Activated T-cell treated with anti-CD3 and anti-CD28 coated beads, Interleukin-2, amount 50 U/mL, for 4 hours (primary cell): ENCODE measurements around the gene TMEM88. TPM values are rescaled to one million over a fixed set of nuclear protein-coding genes. Genes with fewer than 3 reads are reported as not detected.
"Not testable (repeated sequence)": the region's sequence is repeated elsewhere in the genome, so short reads cannot be mapped to it uniquely, and the experiment has no call there.

ENCODE experiments used
- ATAC-seq, 2 donors: fragments of 200-7000 bp; cut with Tn5 transposase; one replicate each; pipeline ENCODE4 v1.10.0; 2021
- DNase-seq: peaks from one replicate; pipeline ENCODE4 v3.0.0-alpha.2; 2020
- H3K27me3 Mint-ChIP-seq: one replicate; pipeline ENCODE4 v1.8.0; 2021; ENCODE audit warnings: low read depth, mixed read lengths
- H3K36me3 Mint-ChIP-seq: one replicate; pipeline ENCODE4 v1.8.0; 2022; ENCODE audit warnings: mixed read lengths; ENCODE audit not compliant: insufficient read depth
- H3K4me1 Mint-ChIP-seq: one replicate; pipeline ENCODE4 v1.8.0; 2021; ENCODE audit warnings: low read depth, mixed read lengths
- H3K4me3 Mint-ChIP-seq: one replicate; pipeline ENCODE4 v1.8.0; 2021; ENCODE audit warnings: mild to moderate bottlenecking, moderate library complexity, mixed read lengths
- H3K9me3 Mint-ChIP-seq: one replicate; pipeline ENCODE4 v1.8.0; 2021; ENCODE audit warnings: mixed read lengths
- total RNA-seq, 3 donors: library from RNA; stranded (reverse); gene quantifications; one replicate each; pipeline ENCODE4 v1.2.1, GENCODE V29; 2021

The TMEM88 gene
- total RNA-seq, result 10 to 100 TPM in 1 of 3 donors, 1 to 10 TPM in 2; 8.9 to 11.1 (median 9.9) TPM

- ATAC-seq, result no peak
- no peaks in the 10 kb centered on the region for H3K27me3 Mint-ChIP-seq
- no peaks in the 10 kb centered on the region for H3K9me3 Mint-ChIP-seq
- peak within 1 kb of the TSS; percentile 37 for H3K4me3 Mint-ChIP-seq
- peaks cover 36% of the 10 kb centered on the region for H3K4me1 Mint-ChIP-seq
- peak; percentile 43 for DNase-seq
- peaks cover 38% of the 10 kb centered on the region for H3K36me3 Mint-ChIP-seq
These were observed at the start of gene TMEM88 for GRCh38 chr17:7854851-7855659. Gene TMEM88, plus strand, starts transcription at chr17:7855066. Its CDS starts 9 bp downstream, at chr17:7855075.

- Mint-ChIP-seq H3K4me1 (no peaks in the 10 kb centered on the region), H3K27me3 (peaks cover 37% of the 10 kb centered on the region), H3K9me3 (no peaks in the 10 kb centered on the region), H3K36me3 (no peaks in the 10 kb centered on the region), H3K4me3 (no peak overlapping the region)
- no peak for ATAC-seq
- no peak for DNase-seq
These were observed 48.3 kb upstream of the TMEM88 start for GRCh38 chr17:7806587-7806986.

- ATAC-seq, result no peak
- no peaks in the 10 kb centered on the region for H3K36me3 Mint-ChIP-seq
- no peak for DNase-seq
- no peaks in the 10 kb centered on the region for H3K4me1 Mint-ChIP-seq
- no peaks in the 10 kb centered on the region for H3K9me3 Mint-ChIP-seq
- peaks cover 37% of the 10 kb centered on the region for H3K27me3 Mint-ChIP-seq
- no peak overlapping the region for H3K4me3 Mint-ChIP-seq
These were observed 47.7 kb upstream of the TMEM88 start for GRCh38 chr17:7807206-7807605.

GRCh38 chr17:7809086-7809790 lies 45.6 kb upstream of the TMEM88 start:
- DNase-seq (no peak), ATAC-seq (no peak)
- Mint-ChIP-seq H3K4me3 (no peak overlapping the region), H3K9me3 (no peaks in the 10 kb centered on the region), H3K27me3 (peaks cover 24% of the 10 kb centered on the region), H3K36me3 (no peaks in the 10 kb centered on the region), H3K4me1 (no peaks in the 10 kb centered on the region)

GRCh38 chr17:7809791-7810343 lies 45.0 kb upstream of the TMEM88 start:
- ATAC-seq, H3K9me3 Mint-ChIP-seq: not testable (repeated sequence)

GRCh38 chr17:7811251-7811650 lies 43.6 kb upstream of the TMEM88 start:
- ATAC-seq (no peak), DNase-seq (no peak)
- H3K9me3 Mint-ChIP-seq, result no peaks in the 10 kb centered on the region

More at GRCh38 chr17:7809791-7810343, 45.0 kb upstream of the TMEM88 start:
- H3K36me3 Mint-ChIP-seq, H3K4me3 Mint-ChIP-seq, DNase-seq, H3K4me1 Mint-ChIP-seq: not testable (repeated sequence)
- peaks cover 26% of the 10 kb centered on the region for H3K27me3 Mint-ChIP-seq

GRCh38 chr17:7814969-7815368 lies 39.9 kb upstream of the TMEM88 start:
- Mint-ChIP-seq H3K4me3 (no peak overlapping the region), H3K27me3 (peaks cover 2% of the 10 kb centered on the region), H3K36me3 (no peaks in the 10 kb centered on the region), H3K4me1 (no peaks in the 10 kb centered on the region), H3K9me3 (no peaks in the 10 kb centered on the region)
- no peak for DNase-seq
- ATAC-seq, result no peak

More at GRCh38 chr17:7811251-7811650, 43.6 kb upstream of the TMEM88 start:
- no peaks in the 10 kb centered on the region for H3K36me3 Mint-ChIP-seq
- peaks cover 22% of the 10 kb centered on the region for H3K27me3 Mint-ChIP-seq
- H3K4me3 Mint-ChIP-seq, result no peak overlapping the region
- no peaks in the 10 kb centered on the region for H3K4me1 Mint-ChIP-seq

- no peaks in the 10 kb centered on the region for H3K9me3 Mint-ChIP-seq
- no peaks in the 10 kb centered on the region for H3K4me1 Mint-ChIP-seq
- DNase-seq (no peak), ATAC-seq (no peak)
- no peaks in the 10 kb centered on the region for H3K36me3 Mint-ChIP-seq
- H3K27me3 Mint-ChIP-seq, result peaks cover 2% of the 10 kb centered on the region
- H3K4me3 Mint-ChIP-seq, result no peak overlapping the region
These were observed 37.8 kb upstream of the TMEM88 start for GRCh38 chr17:7816926-7817642.

GRCh38 chr17:7817643-7817964 lies 37.3 kb upstream of the TMEM88 start:
- Mint-ChIP-seq H3K27me3 (peaks cover 2% of the 10 kb centered on the region), H3K9me3 (no peaks in the 10 kb centered on the region), H3K4me3 (no peak overlapping the region), H3K4me1 (no peaks in the 10 kb centered on the region), H3K36me3 (no peaks in the 10 kb centered on the region)
- ATAC-seq (no peak), DNase-seq (no peak)

- Mint-ChIP-seq H3K9me3 (no peaks in the 10 kb centered on the region), H3K36me3 (no peaks in the 10 kb centered on the region), H3K4me3 (no peak overlapping the region), H3K27me3 (peaks cover 2% of the 10 kb centered on the region), H3K4me1 (no peaks in the 10 kb centered on the region)
- DNase-seq (no peak), ATAC-seq (no peak)
These were observed 36.8 kb upstream of the TMEM88 start for GRCh38 chr17:7818026-7818425.

- DNase-seq (no peak), ATAC-seq (no peak)
- H3K9me3 Mint-ChIP-seq, result no peaks in the 10 kb centered on the region
- H3K4me3 Mint-ChIP-seq, result no peak overlapping the region
- H3K27me3 Mint-ChIP-seq, result peaks cover 2% of the 10 kb centered on the region
- no peaks in the 10 kb centered on the region for H3K36me3 Mint-ChIP-seq
- H3K4me1 Mint-ChIP-seq, result no peaks in the 10 kb centered on the region
These were observed 35.9 kb upstream of the TMEM88 start for GRCh38 chr17:7818746-7819645.

GRCh38 chr17:7820231-7820630 lies 34.6 kb upstream of the TMEM88 start:
- ATAC-seq (no peak), DNase-seq (no peak)
- Mint-ChIP-seq H3K27me3 (no peaks in the 10 kb centered on the region), H3K4me1 (peaks cover 3% of the 10 kb centered on the region), H3K4me3 (no peak overlapping the region), H3K36me3 (no peaks in the 10 kb centered on the region), H3K9me3 (no peaks in the 10 kb centered on the region)

GRCh38 chr17:7822126-7822525 lies 32.7 kb upstream of the TMEM88 start:
- Mint-ChIP-seq H3K4me1 (peaks cover 3% of the 10 kb centered on the region), H3K36me3 (no peaks in the 10 kb centered on the region), H3K4me3 (no peak overlapping the region), H3K9me3 (no peaks in the 10 kb centered on the region), H3K27me3 (no peaks in the 10 kb centered on the region)
- ATAC-seq, result no peak
- no peak for DNase-seq
